Measurements from ENCODE around the gene THAP12. TPM values are rescaled to one million over a fixed set of nuclear protein-coding genes. Genes with fewer than 3 reads are reported as not detected.

THAP12 gene
- total and polyA plus RNA-seq, 2 of the 13 experiments (the other 11 are each of a cell fraction or from before 2014, with no cell fraction given): 18.8 to 51.3 TPM

DNA sequence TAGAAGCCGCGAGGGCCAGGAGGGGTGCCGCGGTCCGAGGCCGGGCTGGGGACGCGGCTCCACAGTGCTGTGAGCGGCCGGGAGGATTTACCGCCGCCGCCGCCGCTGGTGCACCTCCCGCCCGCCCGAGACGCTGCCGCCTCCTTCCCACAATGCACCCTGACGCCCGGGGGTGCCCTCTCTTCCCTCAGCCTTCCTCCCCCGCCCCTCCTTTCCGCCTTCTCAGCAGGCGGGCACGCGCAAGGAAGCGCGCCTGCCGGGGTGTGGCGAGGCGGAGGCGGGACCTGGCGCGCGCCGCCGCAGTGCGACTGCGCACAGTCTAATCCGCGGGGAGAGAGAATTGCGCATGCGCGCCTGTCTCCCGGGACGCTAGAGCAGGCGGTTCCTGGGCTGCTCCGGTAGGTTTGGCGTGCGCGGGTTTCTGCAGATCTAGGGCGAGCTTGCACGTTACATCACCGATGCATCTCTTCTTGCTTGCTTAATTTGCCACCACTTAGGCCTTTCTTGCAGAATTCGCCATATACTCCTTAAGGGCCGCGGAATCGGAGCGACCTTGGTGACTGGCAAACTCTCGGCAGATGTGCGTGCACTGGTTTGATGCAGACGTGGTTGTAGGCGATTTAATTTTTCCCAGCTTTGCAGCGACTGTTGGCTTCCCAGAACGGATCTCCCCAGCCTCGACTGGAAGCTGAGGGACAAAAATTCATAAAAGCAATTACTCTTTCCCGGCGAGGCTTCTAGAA, at the start of gene THAP12, which contains the start of gene GVQW3 (continued):
- TF ChIP-seq ZNF615 (CRISPR knock-in tag; IDR thresholded peaks at IDR 0.05; ENCODE audit: borderline replicate concordance) (no peak), ZNF761 (CRISPR knock-in tag; conservative IDR thresholded peaks at IDR 0.05) (0 out of 2 replicates have a peak, but pooled peaks have one; percentile 36), BCL6 (CRISPR knock-in tag; IDR thresholded peaks at IDR 0.05) (no peak; the same call in 1 of the 2 replicates), SP1 (IDR thresholded peaks at IDR 0.05) (no peak), SP1 (CRISPR knock-in tag; IDR thresholded peaks at IDR 0.05) (peak; percentile 79), ATAD3A (CRISPR knock-in tag; IDR thresholded peaks at IDR 0.05) (no peak), FOSL1 (CRISPR knock-in tag; IDR thresholded peaks at IDR 0.05; ENCODE audit: borderline replicate concordance) (no peak), ZNF749 (CRISPR knock-in tag; IDR thresholded peaks at IDR 0.05; ENCODE audit: borderline replicate concordance) (no peak), ZNF12 (CRISPR knock-in tag; IDR thresholded peaks at IDR 0.05) (no peak; the same call in 1 of the 2 replicates), TSC22D2 (CRISPR knock-in tag; IDR thresholded peaks at IDR 0.05; ENCODE audit: borderline replicate concordance) (no peak), ZNF350 (CRISPR knock-in tag; IDR thresholded peaks at IDR 0.05; ENCODE audit: borderline replicate concordance, low read depth) (peak; percentile 73), NR2F1 (CRISPR knock-in tag; IDR thresholded peaks at IDR 0.05) (no peak), RFXAP (CRISPR knock-in tag; IDR thresholded peaks at IDR 0.05; ENCODE audit: borderline replicate concordance) (peak; percentile 62; the same call in 1 of the 2 replicates), ZNF674 (CRISPR knock-in tag; IDR thresholded peaks at IDR 0.05; ENCODE audit: low read depth) (no peak), PHF5A (CRISPR knock-in tag; IDR thresholded peaks at IDR 0.05; ENCODE audit: low read depth, unreplicated experiment) (peak; percentile 35), ZNF264 (CRISPR knock-in tag; IDR thresholded peaks at IDR 0.05) (no peak), NKX3-1 (CRISPR knock-in tag; IDR thresholded peaks at IDR 0.05) (0 out of 2 replicates have a peak, but pooled peaks have one; percentile 29), ZNF256 (CRISPR knock-in tag; conservative IDR thresholded peaks at IDR 0.05) (no peak), MIXL1 (CRISPR knock-in tag; IDR thresholded peaks at IDR 0.05) (no peak; the same call in 1 of the 2 replicates), MYC (CRISPR knock-in tag; IDR thresholded peaks at IDR 0.05; ENCODE audit: borderline replicate concordance) (peak; percentile 59; the same call in 1 of the 2 replicates)
- TF ChIP-seq, protein P1, sequence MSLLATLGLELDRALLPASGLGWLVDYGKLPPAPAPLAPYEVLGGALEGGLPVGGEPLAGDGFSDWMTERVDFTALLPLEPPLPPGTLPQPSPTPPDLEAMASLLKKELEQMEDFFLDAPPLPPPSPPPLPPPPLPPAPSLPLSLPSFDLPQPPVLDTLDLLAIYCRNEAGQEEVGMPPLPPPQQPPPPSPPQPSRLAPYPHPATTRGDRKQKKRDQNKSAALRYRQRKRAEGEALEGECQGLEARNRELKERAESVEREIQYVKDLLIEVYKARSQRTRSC (CRISPR knock-in tag; IDR thresholded peaks at IDR 0.05; ENCODE audit: low read depth): no peak
- TF ChIP-seq, protein P2, sequence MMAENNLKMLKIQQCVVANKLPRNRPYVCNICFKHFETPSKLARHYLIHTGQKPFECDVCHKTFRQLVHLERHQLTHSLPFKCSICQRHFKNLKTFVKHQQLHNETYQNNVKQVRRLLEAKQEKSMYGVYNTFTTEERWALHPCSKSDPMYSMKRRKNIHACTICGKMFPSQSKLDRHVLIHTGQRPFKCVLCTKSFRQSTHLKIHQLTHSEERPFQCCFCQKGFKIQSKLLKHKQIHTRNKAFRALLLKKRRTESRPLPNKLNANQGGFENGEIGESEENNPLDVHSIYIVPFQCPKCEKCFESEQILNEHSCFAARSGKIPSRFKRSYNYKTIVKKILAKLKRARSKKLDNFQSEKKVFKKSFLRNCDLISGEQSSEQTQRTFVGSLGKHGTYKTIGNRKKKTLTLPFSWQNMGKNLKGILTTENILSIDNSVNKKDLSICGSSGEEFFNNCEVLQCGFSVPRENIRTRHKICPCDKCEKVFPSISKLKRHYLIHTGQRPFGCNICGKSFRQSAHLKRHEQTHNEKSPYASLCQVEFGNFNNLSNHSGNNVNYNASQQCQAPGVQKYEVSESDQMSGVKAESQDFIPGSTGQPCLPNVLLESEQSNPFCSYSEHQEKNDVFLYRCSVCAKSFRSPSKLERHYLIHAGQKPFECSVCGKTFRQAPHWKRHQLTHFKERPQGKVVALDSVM (CRISPR knock-in tag; IDR thresholded peaks at IDR 0.05): no peak
- TF ChIP-seq, protein P3, sequence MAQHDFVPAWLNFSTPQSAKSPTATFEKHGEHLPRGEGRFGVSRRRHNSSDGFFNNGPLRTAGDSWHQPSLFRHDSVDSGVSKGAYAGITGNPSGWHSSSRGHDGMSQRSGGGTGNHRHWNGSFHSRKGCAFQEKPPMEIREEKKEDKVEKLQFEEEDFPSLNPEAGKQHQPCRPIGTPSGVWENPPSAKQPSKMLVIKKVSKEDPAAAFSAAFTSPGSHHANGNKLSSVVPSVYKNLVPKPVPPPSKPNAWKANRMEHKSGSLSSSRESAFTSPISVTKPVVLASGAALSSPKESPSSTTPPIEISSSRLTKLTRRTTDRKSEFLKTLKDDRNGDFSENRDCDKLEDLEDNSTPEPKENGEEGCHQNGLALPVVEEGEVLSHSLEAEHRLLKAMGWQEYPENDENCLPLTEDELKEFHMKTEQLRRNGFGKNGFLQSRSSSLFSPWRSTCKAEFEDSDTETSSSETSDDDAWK (CRISPR knock-in tag; IDR thresholded peaks at IDR 0.05): no peak
- TF ChIP-seq, protein P4, sequence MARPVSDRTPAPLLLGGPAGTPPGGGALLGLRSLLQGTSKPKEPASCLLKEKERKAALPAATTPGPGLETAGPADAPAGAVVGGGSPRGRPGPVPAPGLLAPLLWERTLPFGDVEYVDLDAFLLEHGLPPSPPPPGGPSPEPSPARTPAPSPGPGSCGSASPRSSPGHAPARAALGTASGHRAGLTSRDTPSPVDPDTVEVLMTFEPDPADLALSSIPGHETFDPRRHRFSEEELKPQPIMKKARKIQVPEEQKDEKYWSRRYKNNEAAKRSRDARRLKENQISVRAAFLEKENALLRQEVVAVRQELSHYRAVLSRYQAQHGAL (CRISPR knock-in tag; IDR thresholded peaks at IDR 0.05; ENCODE audit: not compliant biosample characterization): no peak

All from HepG2 (cell line).